Measurements from ENCODE around the gene SULF2. TPM values are rescaled to one million over a fixed set of nuclear protein-coding genes. Genes with fewer than 3 reads are reported as not detected.

The SULF2 gene
- total RNA-seq, 1 experiment from 2014 or later: 495 TPM

- Histone ChIP-seq H3K27ac (no peak overlapping the region), H3K9me2 (ENCODE audit: insufficient read depth) (no peaks in the 10 kb centered on the region), H3F3A (ENCODE audit: insufficient read depth, low read depth) (peaks cover 88% of the 10 kb centered on the region), H2AFZ (no peak overlapping the region), H3K36me3 (ENCODE audit: low read depth) (peaks cover 58% of the 10 kb centered on the region), H3K79me2 (ENCODE audit: low read depth) (peaks cover 95% of the 10 kb centered on the region), H3K4me1 (replicated peaks; ENCODE audit: insufficient read depth) (no peaks in the 10 kb centered on the region), H4K20me1 (ENCODE audit: insufficient read depth) (peaks cover 98% of the 10 kb centered on the region), H3K4me2 (no peak overlapping the region), H3K9me3 (ENCODE audit: insufficient read depth, low read depth) (no peaks in the 10 kb centered on the region), H3K27me3 (ENCODE audit: insufficient read depth, low read depth) (no peaks in the 10 kb centered on the region), H3K4me3 (no peak overlapping the region)
- CTCF ChIA-PET: no interaction called here
- DNase-seq: no peak
- TF ChIP-seq, protein P1, sequence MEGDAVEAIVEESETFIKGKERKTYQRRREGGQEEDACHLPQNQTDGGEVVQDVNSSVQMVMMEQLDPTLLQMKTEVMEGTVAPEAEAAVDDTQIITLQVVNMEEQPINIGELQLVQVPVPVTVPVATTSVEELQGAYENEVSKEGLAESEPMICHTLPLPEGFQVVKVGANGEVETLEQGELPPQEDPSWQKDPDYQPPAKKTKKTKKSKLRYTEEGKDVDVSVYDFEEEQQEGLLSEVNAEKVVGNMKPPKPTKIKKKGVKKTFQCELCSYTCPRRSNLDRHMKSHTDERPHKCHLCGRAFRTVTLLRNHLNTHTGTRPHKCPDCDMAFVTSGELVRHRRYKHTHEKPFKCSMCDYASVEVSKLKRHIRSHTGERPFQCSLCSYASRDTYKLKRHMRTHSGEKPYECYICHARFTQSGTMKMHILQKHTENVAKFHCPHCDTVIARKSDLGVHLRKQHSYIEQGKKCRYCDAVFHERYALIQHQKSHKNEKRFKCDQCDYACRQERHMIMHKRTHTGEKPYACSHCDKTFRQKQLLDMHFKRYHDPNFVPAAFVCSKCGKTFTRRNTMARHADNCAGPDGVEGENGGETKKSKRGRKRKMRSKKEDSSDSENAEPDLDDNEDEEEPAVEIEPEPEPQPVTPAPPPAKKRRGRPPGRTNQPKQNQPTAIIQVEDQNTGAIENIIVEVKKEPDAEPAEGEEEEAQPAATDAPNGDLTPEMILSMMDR (conservative IDR thresholded peaks at IDR 0.05): no peak
- TF ChIP-seq EZH2 (IDR thresholded peaks at IDR 0.05; ENCODE audit: low read depth): no peak
- BruUV-seq (replicated peaks): no TSS peak
- POLR2A ChIA-PET (ENCODE audit: unreplicated experiment): no interaction called here
- intact Hi-C loops (cut with micrococcal nuclease; ENCODE audit: unreplicated experiment): no loop called here
Observed at GRCh38 chr20:47733892-47734291, 51.4 kb downstream of the SULF2 start.

- Histone ChIP-seq H3F3A (ENCODE audit: insufficient read depth, low read depth) (peaks cover 90% of the 10 kb centered on the region), H3K79me2 (ENCODE audit: low read depth) (peaks cover 96% of the 10 kb centered on the region), H3K9me3 (ENCODE audit: insufficient read depth, low read depth) (no peaks in the 10 kb centered on the region), H2AFZ (no peak overlapping the region), H3K36me3 (ENCODE audit: low read depth) (peaks cover 50% of the 10 kb centered on the region), H4K20me1 (ENCODE audit: insufficient read depth) (peaks cover 92% of the 10 kb centered on the region), H3K9me2 (ENCODE audit: insufficient read depth) (no peaks in the 10 kb centered on the region), H3K4me1 (replicated peaks; ENCODE audit: insufficient read depth) (0 out of 2 replicates have a peak, but pooled peaks cover 1% of the 10 kb centered on the region), H3K4me3 (no peak overlapping the region), H3K4me2 (no peak overlapping the region), H3K27ac (no peak overlapping the region), H3K27me3 (ENCODE audit: insufficient read depth, low read depth) (no peaks in the 10 kb centered on the region)
- ChIA-PET POLR2A (ENCODE audit: unreplicated experiment) (no interaction called here), CTCF (interaction anchor here (0.6 kb wide), 1 partner anchor 51 kb away, joined by 3 read pairs; no protein-coding TSS in a partner anchor)
- intact Hi-C loops (cut with micrococcal nuclease; ENCODE audit: unreplicated experiment): no loop called here
- TF ChIP-seq EZH2 (IDR thresholded peaks at IDR 0.05; ENCODE audit: low read depth): no peak
- TF ChIP-seq, protein P1 (conservative IDR thresholded peaks at IDR 0.05): no peak
- no peak for DNase-seq
- BruUV-seq (replicated peaks): no TSS peak
Observed at GRCh38 chr20:47730744-47731143, 54.5 kb downstream of the SULF2 start.

DNA sequence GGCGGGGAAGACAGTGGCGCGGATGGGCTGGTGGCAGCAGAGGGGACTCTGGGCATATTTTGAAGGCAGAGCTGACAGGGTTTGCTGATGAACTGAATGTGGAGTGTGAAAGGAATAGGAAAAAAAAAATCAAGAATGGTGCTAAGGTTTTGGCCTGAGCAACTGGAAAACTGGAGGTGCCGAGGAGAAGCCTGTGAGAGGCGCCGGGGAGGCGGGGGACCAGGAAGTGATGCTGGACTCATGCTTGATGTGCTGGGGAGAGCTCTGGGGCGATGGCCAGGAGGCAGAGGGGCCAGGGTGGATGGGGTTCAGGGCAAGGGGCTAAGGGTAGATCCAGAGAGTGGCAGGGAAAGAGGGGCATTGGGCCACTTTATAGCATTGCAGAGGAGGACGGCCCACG is 55.8 kb downstream of the SULF2 start:
- TF ChIP-seq, protein P1 (conservative IDR thresholded peaks at IDR 0.05): no peak
- no peak for TF ChIP-seq EZH2 (IDR thresholded peaks at IDR 0.05; ENCODE audit: low read depth)
- ChIA-PET POLR2A (ENCODE audit: unreplicated experiment) (no interaction called here), CTCF (no interaction called here)
- no peak overlapping the region for H2AFZ ChIP-seq
- 0 out of 2 replicates have a peak, but pooled peaks cover 4% of the 10 kb centered on the region for H3K4me1 ChIP-seq (replicated peaks; ENCODE audit: insufficient read depth)
- H3K27me3 ChIP-seq (ENCODE audit: insufficient read depth, low read depth): no peaks in the 10 kb centered on the region
- H3K27ac ChIP-seq: no peak overlapping the region
- no peak overlapping the region for H3K4me3 ChIP-seq
- BruUV-seq (replicated peaks): no TSS peak
- peaks cover 89% of the 10 kb centered on the region for H3F3A ChIP-seq (ENCODE audit: insufficient read depth, low read depth)
- H3K79me2 ChIP-seq (ENCODE audit: low read depth): peaks cover 96% of the 10 kb centered on the region
- DNase-seq: no peak
- no peaks in the 10 kb centered on the region for H3K9me3 ChIP-seq (ENCODE audit: insufficient read depth, low read depth)
- peaks cover 44% of the 10 kb centered on the region for H3K36me3 ChIP-seq (ENCODE audit: low read depth)
- H3K9me2 ChIP-seq (ENCODE audit: insufficient read depth): no peaks in the 10 kb centered on the region
- no peak overlapping the region for H3K4me2 ChIP-seq
- intact Hi-C loops (cut with micrococcal nuclease; ENCODE audit: unreplicated experiment): loop anchor here (5.0 kb wide), 1 partner anchor 128 kb away; no protein-coding TSS in a partner anchor
- H4K20me1 ChIP-seq (ENCODE audit: insufficient read depth): peaks cover 92% of the 10 kb centered on the region

Data from PC-9 (cell line).